Sigmoid colon (tissue), 7 donors: ENCODE data around the gene MFRP. TPM values are rescaled to one million over a fixed set of nuclear protein-coding genes. Genes with fewer than 3 reads are reported as not detected.

ENCODE experiments used
- DNase-seq: peaks from one replicate; pipeline ENCODE4 v3.0.0-alpha.2; 2019
- H3K27ac ChIP-seq, 4 donors: fragments of 200-600 bp; sonication (generic); one replicate each; pipeline ENCODE4 v1.5.1; 2016 to 2019; ENCODE audit warnings: mild to moderate bottlenecking in 1 of 4
- H3K27me3 ChIP-seq, 3 donors: fragments of 200-600 bp; sonication (generic); one replicate each; pipeline ENCODE4 v1.5.1; 2019; ENCODE audit warnings: mild to moderate bottlenecking in 1 of 3
- H3K36me3 ChIP-seq, 4 donors: fragments of 200-600 bp; sonication (generic); one replicate each; pipeline ENCODE4 v1.5.1; 2016 to 2019
- H3K4me1 ChIP-seq, 4 donors: fragments of 200-600 bp; sonication (generic); one replicate each; pipeline ENCODE4 v1.5.1; 2017 to 2019
- H3K4me3 ChIP-seq, 4 donors: fragments of 200-600 bp; sonication (generic); one replicate each; pipeline ENCODE4 v1.5.1; 2017 to 2019; ENCODE audit warnings: mild to moderate bottlenecking in 2 of 4, moderate library complexity in 1 of 4
- H3K9me3 ChIP-seq, 4 donors: fragments of 200-600 bp in 3 of 4; sonication (generic) in 3 of 4; one replicate each; pipeline versions ENCODE4 v1.5.1 to v1.6.1; 2013 to 2019
- CTCF ChIP-seq, 4 experiments: fragments of 450-650 bp in 3 of 4; fragments of 200-600 bp in 1 of 4; IDR thresholded peaks; one replicate each; pipeline ENCODE4 v1.5.1; 2016 to 2019; ENCODE audit warnings: antibody characterized with exemption in 4 of 4, mild to moderate bottlenecking in 3 of 4, moderate library complexity in 2 of 4
- EP300 ChIP-seq, 4 donors: sonication (generic); formaldehyde crosslinking; IDR thresholded peaks; one replicate each; pipeline ENCODE4 v1.6.1; 2017; ENCODE audit warnings: antibody characterized with exemption in 4 of 4
- POLR2A ChIP-seq, 2 donors: fragments of 450-650 bp; IDR thresholded peaks; one replicate each; pipeline ENCODE4 v1.6.1; 2016; ENCODE audit warnings: antibody characterized with exemption in 2 of 2, mild to moderate bottlenecking in 2 of 2, moderate library complexity in 2 of 2
- POLR2AphosphoS5 ChIP-seq, 4 donors: sonication (generic); formaldehyde crosslinking; IDR thresholded peaks; one replicate each; pipeline ENCODE4 v1.6.1; 2017; ENCODE audit warnings: antibody characterized with exemption in 4 of 4
- whole genome bisulfite sequencing, 2 donors: extraction: QIAGEN DNeasy Blood & Tissue Kit; methylation state at CpG; one replicate each; pipeline ENCODE4 v1.1.7; 2013; 5-methylcytosine and 5-hydroxymethylcytosine counted together
- intact Hi-C: fragments of 100-400 bp; cut with DNase I; formaldehyde crosslinking; loops from one replicate; pipeline ENCODE4 v1.15.1; 2023
- polyA plus RNA-seq, 3 donors: library from polyadenylated mRNA; stranded (reverse); fragments of 200-250 nt; gene quantifications; one replicate each; pipeline ENCODE4 v1.2.3, GENCODE V29; 2013
- total RNA-seq, 4 donors: library from RNA; depleted of rRNA; stranded (reverse); fragments of >200 nt; gene quantifications; one replicate each; pipeline ENCODE4 v1.1.0, GENCODE V29; 2016
- donor health status: healthy with polysubstance abuse.
- donor health status: Bipolar disorder and iron deficiency.
- donor health status: healthy.

MFRP gene
- total and polyA plus RNA-seq, 7 donors = 0.14 TPM; not detected in 6

DNA sequence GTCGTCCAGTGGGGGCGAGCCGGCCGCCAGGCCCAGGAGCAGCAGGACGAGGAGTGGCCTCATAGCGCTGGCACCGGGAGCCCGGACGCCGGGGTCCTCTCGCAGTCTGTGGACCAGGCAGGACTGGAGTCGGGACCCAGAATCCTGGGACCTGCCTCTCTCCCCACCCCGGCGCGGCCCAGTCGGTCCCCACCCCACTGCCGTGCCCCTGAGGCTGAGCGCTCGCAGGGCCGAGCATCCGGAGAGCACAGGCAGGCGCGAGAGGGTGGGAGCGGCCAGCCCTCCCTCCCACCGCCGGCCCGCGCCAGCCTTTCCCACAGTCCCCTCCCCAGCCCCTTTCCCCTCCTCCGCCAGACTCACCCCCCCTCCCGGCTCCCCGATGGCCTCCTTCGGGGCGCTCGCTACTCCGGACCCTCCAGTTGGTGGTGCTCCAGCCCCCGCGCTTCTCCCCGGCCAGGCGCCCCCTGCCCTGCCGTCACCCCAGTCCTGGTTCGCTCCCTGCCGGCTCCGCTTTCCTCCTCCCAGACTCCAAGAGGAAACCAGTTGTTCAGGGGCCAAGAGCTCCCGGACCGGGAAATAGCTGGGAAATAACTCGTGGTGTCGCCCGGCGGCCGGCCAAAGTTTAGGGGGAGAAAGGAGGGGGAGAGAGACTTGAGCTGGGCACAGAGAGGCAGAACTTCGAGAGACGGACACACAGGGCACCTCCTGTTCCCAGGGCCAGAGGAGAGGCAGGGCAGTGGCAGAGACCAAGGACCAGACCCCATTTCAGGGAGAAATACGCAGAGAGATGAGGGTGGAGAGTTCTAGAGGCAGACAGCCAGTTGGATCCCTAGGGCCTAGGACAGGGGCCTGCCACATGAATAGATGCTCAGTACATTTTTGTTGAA is 5.9 kb downstream of the MFRP start, which contains the start of gene C1QTNF5:
C1QTNF5 (minus strand) TSS at position 549 of the 887 bp plus-strand sequence; CDS start at position 63, 486 bp downstream.
- Histone ChIP-seq H3K9me3 (no peaks in the 10 kb centered on the region), H3K27ac (peak within 1 kb of the TSS; percentile 80 to 92 (median 84)), H3K27me3 (peaks cover 0 to 19% (median 12%) of the 10 kb centered on the region in 3 donors), H3K4me3 (peak within 1 kb of the TSS; percentile 51 to 73 (median 59)), H3K36me3 (peaks cover 0 to 9% (median 0%) of the 10 kb centered on the region in 4 donors), H3K4me1 (peaks cover 0 to 60% (median 53%) of the 10 kb centered on the region in 4 donors)
- peak; percentile 39 to 65 (median 48) for TF ChIP-seq POLR2AphosphoS5 (IDR thresholded peaks at IDR 0.05)
- no peak for TF ChIP-seq POLR2A (IDR thresholded peaks at IDR 0.05)
- intact Hi-C loops = loop anchor here (5.0 kb wide), 1 partner anchor 42 kb away; the partner anchor contains the start of gene USP2
- WGBS, 2 donors = 2 to 5% methylated on average over 53 of the region's 53 CpGs
- peak; percentile 96 for DNase-seq

DNA sequence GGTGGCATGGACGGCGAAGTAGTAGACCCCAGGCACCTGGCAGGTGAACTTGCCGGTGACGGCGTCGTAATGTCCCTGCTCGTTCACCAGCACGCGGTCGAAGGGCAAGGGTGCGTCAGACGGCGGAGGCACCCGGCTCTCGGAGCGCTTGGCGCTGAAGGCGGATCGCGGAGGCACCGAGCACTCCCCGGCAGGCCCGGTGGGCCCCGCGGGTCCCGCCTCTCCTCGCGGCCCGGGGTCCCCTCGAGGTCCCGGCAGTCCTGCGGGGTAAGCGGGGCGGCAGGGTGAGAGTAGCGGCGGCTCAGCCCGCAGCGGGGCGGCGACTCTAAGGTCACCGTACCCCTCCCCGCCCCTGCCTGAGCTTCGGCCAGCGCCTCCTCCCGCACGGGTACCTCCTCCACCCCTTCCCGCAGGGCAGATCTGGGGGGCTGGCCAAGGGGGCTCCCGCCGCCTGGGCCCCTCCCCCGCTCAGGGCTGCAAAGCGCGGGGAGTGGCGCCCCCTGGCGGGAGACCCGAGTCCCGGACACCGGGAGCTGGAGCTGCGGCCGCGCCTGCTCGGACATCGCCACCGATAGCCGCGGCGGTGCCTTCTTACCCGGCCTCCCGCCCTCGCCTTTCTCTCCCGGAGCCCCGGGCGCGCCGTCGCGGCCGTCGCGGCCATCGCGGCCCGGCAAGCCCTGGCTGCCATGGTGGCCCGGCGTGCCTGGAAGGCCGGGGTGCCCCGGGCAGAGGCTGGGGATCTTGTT is 6.7 kb downstream of the MFRP start:
- peak overlapping the region; percentile 51 to 73 (median 59) for H3K4me3 ChIP-seq
- H3K27me3 ChIP-seq = peaks cover 0 to 19% (median 12%) of the 10 kb centered on the region in 3 donors
- H3K36me3 ChIP-seq = peaks cover 0 to 9% (median 0%) of the 10 kb centered on the region in 4 donors
- DNase-seq = peak; percentile 88
- WGBS, 2 donors = 4 to 5% methylated on average over 86 of the region's 86 CpGs
- H3K27ac ChIP-seq = peak overlapping the region; percentile 80 to 92 (median 84)
- intact Hi-C loops = loop anchor here (5.0 kb wide), 1 partner anchor 43 kb away; the partner anchor contains the start of gene USP2
- peaks cover 0 to 68% (median 61%) of the 10 kb centered on the region in 4 donors for H3K4me1 ChIP-seq
- H3K9me3 ChIP-seq = no peaks in the 10 kb centered on the region
- TF ChIP-seq CTCF (IDR thresholded peaks at IDR 0.05) (peak; percentile 61 to 92 (median 72)), POLR2AphosphoS5 (IDR thresholded peaks at IDR 0.05) (peak in 2 of 4 donors; percentile 24 to 49), POLR2A (IDR thresholded peaks at IDR 0.05) (no peak)

DNA sequence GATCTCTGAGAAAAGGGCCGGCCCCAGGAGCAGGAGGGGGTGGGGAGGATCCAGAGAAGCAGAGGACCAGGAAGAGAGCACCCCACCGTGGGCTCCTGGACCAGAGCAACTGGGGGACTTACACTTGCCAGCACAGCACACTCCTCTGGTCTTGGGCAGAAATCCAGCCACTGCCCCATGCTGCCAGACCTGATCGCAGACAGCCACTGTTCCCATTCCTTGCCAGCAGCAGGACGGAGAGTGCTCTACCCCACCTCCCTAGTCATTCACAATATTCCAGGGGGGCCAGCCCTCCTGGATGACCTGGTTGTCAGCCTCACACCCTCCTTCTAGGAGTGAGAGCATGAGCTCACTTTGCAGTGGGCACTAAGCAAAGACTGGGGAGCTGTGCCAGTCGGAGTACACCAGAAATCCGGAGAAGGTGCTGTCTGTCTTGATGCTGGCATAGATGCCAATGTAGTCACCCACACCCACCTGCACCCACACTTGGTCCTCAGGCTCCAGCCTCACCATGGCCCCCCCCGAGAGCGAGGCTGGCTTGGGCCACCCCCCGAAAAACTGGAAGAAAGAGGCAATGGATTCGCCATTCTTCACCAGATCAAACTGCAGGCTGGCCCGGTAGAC is 7.4 kb downstream of the MFRP start:
- Histone ChIP-seq H3K9me3 (no peaks in the 10 kb centered on the region), H3K27ac (peak overlapping the region; percentile 80 to 92 (median 84)), H3K36me3 (peaks cover 0 to 9% (median 0%) of the 10 kb centered on the region in 4 donors), H3K27me3 (peaks cover 0 to 19% (median 12%) of the 10 kb centered on the region in 3 donors), H3K4me3 (peak overlapping the region; percentile 51 to 73 (median 59)), H3K4me1 (peaks cover 0 to 70% (median 62%) of the 10 kb centered on the region in 4 donors)
- 66 to 75% methylated on average over 11 of the region's 11 CpGs for WGBS, 2 donors
- TF ChIP-seq EP300 (IDR thresholded peaks at IDR 0.05) (no peak), CTCF (IDR thresholded peaks at IDR 0.05) (no peak), POLR2A (IDR thresholded peaks at IDR 0.05) (no peak), POLR2AphosphoS5 (IDR thresholded peaks at IDR 0.05) (no peak)
- DNase-seq = no peak
- intact Hi-C loops = loop anchor here (1.0 kb wide), 1 partner anchor 133 kb away; the partner anchor contains the start of gene CBL

- Histone ChIP-seq H3K27me3 (peaks cover 0 to 19% (median 12%) of the 10 kb centered on the region in 3 donors), H3K4me1 (peaks cover 0 to 70% (median 62%) of the 10 kb centered on the region in 4 donors), H3K9me3 (no peaks in the 10 kb centered on the region), H3K36me3 (peaks cover 0 to 9% (median 0%) of the 10 kb centered on the region in 4 donors), H3K27ac (peak overlapping the region; percentile 80 to 92 (median 84)), H3K4me3 (peak overlapping the region in 2 of 4 donors; percentile 63 to 73)
- 22 to 23% methylated on average over 17 of the region's 17 CpGs for WGBS, 2 donors
- intact Hi-C loops = loop anchor here (1.0 kb wide), 1 partner anchor 132 kb away; the partner anchor contains the start of gene CBL
- DNase-seq = peak; percentile 88
- no peak for TF ChIP-seq POLR2AphosphoS5 (IDR thresholded peaks at IDR 0.05)
- peak; percentile 74 to 83 (median 78) for TF ChIP-seq CTCF (IDR thresholded peaks at IDR 0.05)
Measured at GRCh38 chr11:119338318-119338890, 8.1 kb downstream of the MFRP start.
